ENCODE data around the gene PEX14. TPM values are rescaled to one million over a fixed set of nuclear protein-coding genes. Genes with fewer than 3 reads are reported as not detected.

Gene PEX14
- total RNA-seq, 1 donor from 2014 or later: 17.8 TPM

DNA sequence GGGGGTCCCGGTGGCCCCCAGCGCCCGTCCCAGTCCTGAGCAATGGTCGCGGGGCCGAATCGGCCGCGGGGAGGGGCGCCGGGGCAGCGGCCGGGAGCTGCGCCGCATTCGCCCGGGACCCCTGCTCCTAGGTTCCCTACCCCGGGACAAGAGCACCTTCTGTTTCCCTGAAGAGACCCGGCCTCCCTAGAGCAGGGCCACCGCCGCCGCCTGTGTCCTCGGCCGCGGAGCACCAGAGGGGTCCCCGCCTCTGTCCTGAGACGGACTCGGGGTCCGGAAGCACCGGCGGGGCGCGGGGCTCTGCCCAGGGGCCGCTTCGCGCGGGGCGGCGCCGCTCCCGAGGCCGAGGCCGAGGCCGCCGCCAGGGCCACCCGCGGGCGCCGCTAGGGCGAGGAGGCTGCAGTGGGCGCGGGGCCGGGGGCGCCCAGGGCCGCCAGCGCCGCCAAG is 163.8 kb downstream of the PEX14 start:
- Mint-ChIP-seq H3K27me3 (no peaks in the 10 kb centered on the region), H3K36me3 (ENCODE audit: low read depth) (peaks cover 26% of the 10 kb centered on the region), H3K4me1 (no peaks in the 10 kb centered on the region), H3K9me3 (no peaks in the 10 kb centered on the region), H3K4me3 (no peak overlapping the region), H3K27ac (no peak overlapping the region)
- ChIA-PET POLR2A (no interaction called here), CTCF (no interaction called here)
- TF ChIP-seq, protein P1, sequence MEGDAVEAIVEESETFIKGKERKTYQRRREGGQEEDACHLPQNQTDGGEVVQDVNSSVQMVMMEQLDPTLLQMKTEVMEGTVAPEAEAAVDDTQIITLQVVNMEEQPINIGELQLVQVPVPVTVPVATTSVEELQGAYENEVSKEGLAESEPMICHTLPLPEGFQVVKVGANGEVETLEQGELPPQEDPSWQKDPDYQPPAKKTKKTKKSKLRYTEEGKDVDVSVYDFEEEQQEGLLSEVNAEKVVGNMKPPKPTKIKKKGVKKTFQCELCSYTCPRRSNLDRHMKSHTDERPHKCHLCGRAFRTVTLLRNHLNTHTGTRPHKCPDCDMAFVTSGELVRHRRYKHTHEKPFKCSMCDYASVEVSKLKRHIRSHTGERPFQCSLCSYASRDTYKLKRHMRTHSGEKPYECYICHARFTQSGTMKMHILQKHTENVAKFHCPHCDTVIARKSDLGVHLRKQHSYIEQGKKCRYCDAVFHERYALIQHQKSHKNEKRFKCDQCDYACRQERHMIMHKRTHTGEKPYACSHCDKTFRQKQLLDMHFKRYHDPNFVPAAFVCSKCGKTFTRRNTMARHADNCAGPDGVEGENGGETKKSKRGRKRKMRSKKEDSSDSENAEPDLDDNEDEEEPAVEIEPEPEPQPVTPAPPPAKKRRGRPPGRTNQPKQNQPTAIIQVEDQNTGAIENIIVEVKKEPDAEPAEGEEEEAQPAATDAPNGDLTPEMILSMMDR (IDR thresholded peaks at IDR 0.05): no peak
- intact Hi-C loops (cut with micrococcal nuclease): no loop called here
- ATAC-seq (ENCODE audit: low read depth) (no peak), DNase-seq (no peak)

DNA sequence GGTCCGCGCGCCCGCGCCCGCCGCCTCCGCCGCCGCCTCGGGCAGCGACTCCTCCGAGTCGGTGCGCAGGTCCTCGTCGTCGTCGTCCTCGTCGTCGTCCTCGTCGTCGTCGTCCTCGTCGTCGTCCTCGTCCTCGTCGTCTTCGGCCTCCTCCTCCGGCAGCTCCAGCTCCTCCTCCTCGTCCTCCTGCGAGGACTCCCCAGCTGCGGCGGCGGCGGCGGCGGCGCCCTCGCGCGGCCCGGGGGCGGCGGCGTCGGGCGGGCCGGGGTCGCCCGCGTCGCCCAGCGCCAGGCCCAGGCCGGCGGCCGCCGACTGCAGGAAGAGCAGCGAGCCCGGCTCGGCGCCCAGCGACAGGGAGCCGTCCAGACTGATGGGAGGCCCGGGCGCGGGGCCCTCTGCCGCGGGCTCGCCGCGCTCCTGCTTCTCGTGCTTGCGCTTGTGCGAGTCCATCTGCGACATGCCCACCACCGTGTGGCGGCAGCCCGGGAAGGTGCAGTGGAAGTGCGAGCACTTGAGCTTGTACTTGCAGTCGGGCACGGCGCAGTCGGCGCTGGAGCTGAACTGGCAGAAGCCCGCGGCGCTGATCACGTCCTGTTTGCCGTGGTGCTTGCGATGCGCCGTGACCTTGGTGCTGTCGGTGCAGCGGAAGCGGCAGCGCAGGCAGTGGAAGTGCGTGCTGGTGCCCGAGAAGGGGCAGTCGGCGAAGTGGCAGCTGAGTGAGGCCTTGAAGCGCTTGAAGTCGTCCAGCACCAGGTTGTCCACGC is 164.4 kb downstream of the PEX14 start:
- POLR2A ChIA-PET: no interaction called here
- peaks cover 28% of the 10 kb centered on the region for H3K36me3 Mint-ChIP-seq (ENCODE audit: low read depth)
- no peak overlapping the region for H3K27ac Mint-ChIP-seq
- TF ChIP-seq, protein P1 (IDR thresholded peaks at IDR 0.05): no peak
- DNase-seq (no peak), ATAC-seq (ENCODE audit: low read depth) (no peak)
- no peaks in the 10 kb centered on the region for H3K27me3 Mint-ChIP-seq
- H3K4me3 Mint-ChIP-seq: no peak overlapping the region
- CTCF ChIA-PET: no interaction called here
- intact Hi-C loops (cut with micrococcal nuclease): no loop called here
- no peaks in the 10 kb centered on the region for H3K4me1 Mint-ChIP-seq
- no peaks in the 10 kb centered on the region for H3K9me3 Mint-ChIP-seq

GRCh38 chr1:10639775-10640578 is 165.2 kb downstream of the PEX14 start:
- ChIA-PET CTCF (no interaction called here), POLR2A (interaction anchor here (0.5 kb wide), 1 partner anchor 54 kb away, joined by 5 read pairs; no protein-coding TSS in a partner anchor)
- H3K9me3 Mint-ChIP-seq: no peaks in the 10 kb centered on the region
- TF ChIP-seq, protein P1 (IDR thresholded peaks at IDR 0.05): no peak
- peaks cover 34% of the 10 kb centered on the region for H3K36me3 Mint-ChIP-seq (ENCODE audit: low read depth)
- intact Hi-C loops (cut with micrococcal nuclease): no loop called here
- H3K4me3 Mint-ChIP-seq: no peak overlapping the region
- no peak for DNase-seq
- no peak for ATAC-seq (ENCODE audit: low read depth)
- H3K27ac Mint-ChIP-seq: no peak overlapping the region
- no peaks in the 10 kb centered on the region for H3K27me3 Mint-ChIP-seq
- no peaks in the 10 kb centered on the region for H3K4me1 Mint-ChIP-seq

DNA sequence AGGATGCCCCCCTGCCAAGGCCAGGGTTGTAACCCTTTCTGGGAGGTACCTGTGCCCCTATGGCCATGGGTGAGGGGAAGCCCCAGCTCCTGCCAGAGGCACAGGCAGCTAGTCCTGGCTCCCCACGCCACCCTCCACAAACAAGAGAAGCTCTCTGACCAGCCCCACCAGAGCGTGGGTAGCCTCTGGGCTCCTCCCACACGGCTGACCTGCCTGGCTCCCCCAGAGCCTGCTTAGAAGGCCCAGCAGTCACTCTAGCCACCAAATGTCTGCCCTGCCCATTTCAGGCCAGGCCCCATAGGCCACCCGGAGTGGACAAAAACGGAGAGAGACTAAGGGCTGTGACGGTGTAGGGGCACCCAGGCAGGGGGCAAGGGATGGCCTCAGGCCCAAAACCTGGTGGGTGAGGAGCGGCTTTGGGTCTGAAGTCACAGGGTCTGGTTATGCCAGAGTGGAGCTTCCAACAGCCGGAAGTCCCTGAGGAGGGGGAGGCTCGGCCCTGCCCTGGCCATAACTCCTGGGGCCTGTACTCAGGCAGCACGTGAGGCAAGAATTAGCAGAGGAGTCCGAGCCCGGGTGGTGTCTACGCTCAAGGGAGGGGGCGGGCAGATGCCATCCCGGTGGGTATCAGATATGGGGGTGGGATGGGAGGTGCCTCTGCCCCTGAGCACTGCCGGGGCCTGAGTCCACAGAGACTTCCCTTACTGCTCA is 166.2 kb downstream of the PEX14 start:
- TF ChIP-seq, protein P1 (IDR thresholded peaks at IDR 0.05): no peak
- DNase-seq: no peak
- ChIA-PET CTCF (no interaction called here), POLR2A (no interaction called here)
- Mint-ChIP-seq H3K9me3 (no peaks in the 10 kb centered on the region), H3K27ac (no peak overlapping the region), H3K27me3 (no peaks in the 10 kb centered on the region), H3K36me3 (ENCODE audit: low read depth) (peaks cover 43% of the 10 kb centered on the region), H3K4me1 (no peaks in the 10 kb centered on the region), H3K4me3 (no peak overlapping the region)
- intact Hi-C loops (cut with micrococcal nuclease): no loop called here
- ATAC-seq (ENCODE audit: low read depth): no peak

- ATAC-seq (ENCODE audit: low read depth) (no peak), DNase-seq (no peak)
- Mint-ChIP-seq H3K36me3 (ENCODE audit: low read depth) (peaks cover 50% of the 10 kb centered on the region), H3K4me3 (no peak overlapping the region), H3K9me3 (no peaks in the 10 kb centered on the region), H3K27ac (no peak overlapping the region), H3K4me1 (no peaks in the 10 kb centered on the region), H3K27me3 (no peaks in the 10 kb centered on the region)
- intact Hi-C loops (cut with micrococcal nuclease): no loop called here
- ChIA-PET CTCF (no interaction called here), POLR2A (no interaction called here)
- TF ChIP-seq, protein P1 (IDR thresholded peaks at IDR 0.05): no peak
Observed at GRCh38 chr1:10641976-10642375, 167.2 kb downstream of the PEX14 start.
